HG02610 (cell line): ENCODE results near the gene DENR.
"Not testable (repeated sequence)": the region's sequence is repeated elsewhere in the genome, so short reads cannot be mapped to it uniquely, and the experiment has no call there.

Experiments used
- ATAC-seq: cut with Tn5 transposase; IDR thresholded peaks from one replicate; pipeline ENCODE4 v1.9.1; 2021; ENCODE audit warnings: mild to moderate bottlenecking, moderate library complexity; ENCODE audit not compliant: unreplicated experiment

Gene DENR

DNA sequence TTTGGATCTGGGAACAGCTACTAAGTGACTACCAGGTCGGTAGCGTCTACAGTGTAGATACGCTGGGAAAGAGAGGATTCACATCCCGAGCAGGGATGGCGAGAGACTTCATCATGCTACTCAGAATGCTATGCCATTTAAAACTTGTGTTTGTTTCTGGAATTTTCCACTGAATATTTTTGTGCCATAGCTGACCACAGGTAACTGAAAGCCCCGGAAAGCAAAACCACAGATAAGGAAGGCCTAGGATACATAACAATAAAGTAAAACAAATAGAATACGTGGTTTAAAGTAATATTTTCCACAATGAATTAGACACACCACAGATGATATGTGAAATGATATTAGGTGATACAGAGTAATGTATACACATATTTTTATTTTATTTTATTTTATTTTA, 14.1 kb upstream of the DENR start:
- no peak for ATAC-seq

DNA sequence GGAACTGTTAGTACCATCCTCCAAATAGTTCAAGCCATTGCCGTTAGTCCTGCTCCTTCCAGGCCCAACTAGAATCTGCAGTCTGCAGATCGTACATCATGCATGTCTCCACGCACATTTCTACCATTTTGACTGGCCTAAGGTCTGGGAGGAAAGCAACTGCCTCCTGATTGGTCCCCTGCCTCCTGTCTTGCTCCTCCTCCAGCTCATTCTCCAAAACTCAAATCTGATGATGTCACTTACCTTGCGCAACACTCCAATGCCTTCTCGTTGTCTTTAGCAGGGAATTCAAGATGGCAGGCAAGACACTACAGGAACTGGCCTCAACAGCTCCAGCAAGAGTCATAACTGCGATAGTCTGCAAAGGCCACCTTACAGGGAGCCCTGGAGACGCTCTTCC, 12.3 kb upstream of the DENR start:
- ATAC-seq: no peak

DNA sequence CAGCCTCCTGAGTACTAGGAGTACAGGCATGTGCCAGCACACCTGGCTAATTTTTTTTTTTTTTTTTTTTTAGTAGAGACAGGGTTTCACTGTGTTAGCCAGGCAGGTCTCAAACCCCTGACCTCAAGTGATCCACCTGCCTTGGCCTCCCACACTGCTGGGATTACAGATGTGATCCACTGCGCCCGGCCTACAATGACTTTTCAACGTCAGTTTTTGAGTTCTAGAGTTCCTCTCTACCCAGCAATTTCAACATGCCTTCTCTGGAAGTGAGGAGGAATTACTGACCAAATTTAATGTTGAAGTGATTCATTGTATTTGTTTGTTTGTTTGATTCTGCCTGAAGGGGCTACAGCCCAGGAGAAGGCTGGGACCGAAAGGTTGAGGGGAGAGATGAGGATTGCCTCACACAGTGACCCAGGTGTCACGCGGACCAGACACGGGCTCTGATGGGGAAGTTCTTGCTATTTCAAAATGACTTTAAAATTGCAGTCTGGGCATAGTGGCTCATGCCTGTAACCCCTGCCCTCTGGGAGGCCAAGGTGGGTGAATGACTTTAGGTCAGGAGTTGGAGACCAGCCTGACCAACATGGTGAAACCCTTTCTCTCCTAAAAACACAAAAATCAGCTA, 8.6 kb upstream of the DENR start:
- no peak for ATAC-seq

DNA sequence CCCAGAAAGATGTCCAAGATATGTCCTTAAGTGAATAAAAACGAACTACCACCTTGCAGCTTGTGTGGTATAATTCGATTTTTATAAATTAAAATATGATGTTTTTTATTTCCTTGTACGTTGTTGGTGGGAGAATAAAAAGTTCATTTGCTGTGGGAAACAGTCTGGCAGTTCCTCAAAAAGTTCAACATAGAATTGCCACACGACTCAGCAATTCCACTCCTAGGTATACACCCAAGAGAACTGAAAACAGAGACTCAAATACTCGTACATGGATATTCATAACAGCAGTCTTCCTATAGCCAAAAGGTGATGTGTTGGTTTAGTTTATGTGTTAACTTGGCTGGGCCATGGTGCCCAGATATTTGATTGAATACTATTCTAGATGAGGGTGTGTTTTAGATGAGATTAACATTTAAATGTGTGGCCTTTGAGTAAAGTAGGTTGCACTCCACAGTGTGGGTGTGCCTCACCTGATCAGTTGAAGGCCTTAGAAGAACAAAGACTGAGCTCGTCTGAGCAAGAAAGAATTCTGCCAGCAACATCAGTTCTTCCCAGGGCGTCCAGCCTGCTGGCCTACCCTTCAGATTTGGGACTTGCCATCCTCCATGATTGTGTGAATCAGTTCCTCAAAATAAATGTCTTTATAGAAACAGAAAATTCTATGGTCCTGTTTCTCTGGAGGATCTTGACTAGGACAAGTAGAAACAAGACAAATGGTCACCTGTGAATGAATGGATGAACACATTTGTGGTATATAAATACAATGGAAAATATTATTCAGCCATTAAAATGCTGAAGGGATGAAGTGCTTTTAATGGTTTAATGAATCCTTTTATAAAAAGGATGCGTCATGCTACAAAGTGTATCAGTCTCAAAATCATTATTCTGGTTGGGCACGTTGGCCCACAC, 5.1 kb upstream of the DENR start:
- ATAC-seq: no peak

DNA sequence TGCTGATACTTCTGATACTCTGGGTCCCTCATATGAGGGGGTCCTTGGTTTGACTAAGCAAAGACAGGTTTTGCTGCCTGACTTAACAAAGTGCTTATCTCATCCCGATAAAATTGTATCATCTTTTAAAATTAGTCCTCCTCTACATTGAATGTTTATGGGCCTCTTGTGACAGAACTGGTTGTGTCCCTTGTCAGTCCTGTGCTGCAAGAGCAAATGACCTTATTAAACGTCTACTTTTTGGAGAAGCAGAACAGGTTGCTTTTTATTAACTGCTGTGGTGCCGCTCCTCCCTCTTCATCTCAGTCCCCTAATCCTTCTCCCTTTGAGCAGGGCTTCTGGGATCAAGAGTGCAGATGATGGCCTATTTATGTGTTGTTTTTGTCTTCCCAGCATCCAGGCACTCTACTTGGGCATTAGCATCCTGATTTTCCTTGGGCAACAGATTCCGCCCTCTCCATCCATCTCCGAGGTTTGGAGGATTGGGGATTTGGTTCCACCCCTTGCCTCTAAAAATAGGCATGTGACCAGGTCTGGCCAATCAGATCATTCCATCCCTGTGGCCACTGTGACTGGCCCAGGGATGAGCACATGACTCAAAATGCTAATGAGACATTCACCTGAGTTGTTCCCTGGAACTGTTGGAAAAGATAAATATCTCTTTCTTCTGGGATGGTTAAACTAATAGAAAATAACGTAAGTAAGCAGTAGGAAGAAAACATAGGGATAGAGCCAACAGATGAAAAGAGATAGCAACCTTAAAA, 2.9 kb upstream of the DENR start:
- no peak for ATAC-seq

DNA sequence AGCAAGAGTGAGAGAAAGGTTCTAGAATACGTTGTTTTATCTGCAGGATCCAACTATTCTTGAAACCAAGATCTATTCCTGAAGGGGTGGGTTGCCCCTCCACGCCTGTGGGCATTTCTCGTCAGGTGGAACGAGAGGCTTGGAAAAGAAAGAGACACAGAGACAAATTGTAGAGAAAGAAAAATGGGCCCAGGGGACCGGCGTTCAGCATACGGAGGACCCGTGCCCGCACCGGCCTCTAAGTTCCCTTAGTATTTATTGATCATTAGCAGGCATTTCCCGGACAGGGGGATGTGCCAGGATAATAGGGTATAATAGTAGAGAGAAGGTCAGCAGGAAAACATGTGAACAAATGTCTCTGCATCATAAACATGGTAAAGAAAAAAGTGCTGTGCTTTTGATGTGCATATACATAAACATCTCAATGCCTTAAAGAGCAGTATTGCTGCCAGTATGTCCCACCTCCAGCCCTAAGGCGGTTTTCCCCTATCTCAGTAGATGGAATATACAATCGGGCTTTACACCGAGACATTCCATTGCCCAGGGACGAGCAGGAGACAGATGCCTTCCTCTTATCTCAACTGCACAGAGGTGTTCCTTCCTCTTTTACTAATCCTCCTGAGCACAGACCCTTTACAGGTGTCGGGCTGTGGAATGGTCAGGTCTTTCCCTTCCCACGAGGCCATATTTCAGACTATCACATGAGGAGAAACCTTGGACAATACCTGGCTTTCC, 1.7 kb upstream of the DENR start:
- ATAC-seq: not testable (repeated sequence)

DNA sequence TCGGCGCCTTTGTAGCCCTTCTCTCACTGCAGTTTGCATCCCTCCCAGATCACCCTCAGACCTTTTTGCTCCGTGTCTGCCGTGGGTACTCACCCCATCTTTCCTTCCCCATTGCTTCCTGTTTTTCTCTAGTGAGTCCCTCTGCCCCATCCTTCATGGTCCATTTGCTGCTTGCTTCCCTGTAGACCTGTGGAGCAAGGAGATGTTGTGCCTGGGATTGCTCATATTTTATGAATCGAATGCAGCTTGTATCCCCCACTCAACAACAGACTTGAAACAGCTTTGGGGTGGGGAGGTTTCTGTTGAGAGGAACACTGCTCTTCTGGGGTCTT, 661 bp downstream of the DENR start:
- ATAC-seq: no peak

DNA sequence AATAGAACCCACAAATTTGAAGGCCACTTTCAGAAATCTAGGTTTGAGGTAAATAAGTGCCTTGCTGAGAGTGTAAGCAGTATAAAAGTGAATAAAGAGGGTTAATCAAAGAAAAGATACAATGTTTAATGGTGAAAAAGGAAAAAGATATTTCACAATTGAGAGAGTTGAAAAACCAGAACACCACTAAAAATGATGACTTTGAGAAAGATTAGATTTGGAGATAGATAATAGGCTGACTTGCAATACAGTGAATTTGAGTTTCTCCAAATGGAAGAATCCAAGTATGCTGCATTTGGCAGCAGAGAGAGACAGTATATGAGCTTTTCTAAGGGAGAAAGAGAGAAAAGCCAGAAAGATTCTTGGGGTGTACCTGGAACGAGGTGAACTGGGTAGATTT, 2.2 kb downstream of the DENR start:
- ATAC-seq: no peak

DNA sequence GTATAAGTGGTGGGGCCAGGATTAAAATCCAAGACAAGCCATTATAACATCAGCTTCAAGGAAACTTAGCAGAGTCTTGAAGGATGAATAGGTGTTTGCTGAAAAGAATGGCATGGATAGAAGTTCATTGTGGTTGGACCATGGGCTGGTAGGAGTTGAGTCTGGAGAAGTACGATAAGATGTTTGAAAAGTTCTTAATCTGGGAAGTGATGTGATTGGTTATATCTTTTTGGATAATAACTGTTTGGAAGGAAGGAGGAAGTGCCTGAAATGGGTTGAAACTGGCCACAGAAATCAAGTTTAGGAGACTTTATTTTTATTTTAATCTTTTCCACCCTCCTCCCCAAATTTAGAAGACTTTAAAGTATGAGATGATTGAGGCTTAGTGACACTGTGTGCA, 4.9 kb downstream of the DENR start:
- ATAC-seq: no peak

DNA sequence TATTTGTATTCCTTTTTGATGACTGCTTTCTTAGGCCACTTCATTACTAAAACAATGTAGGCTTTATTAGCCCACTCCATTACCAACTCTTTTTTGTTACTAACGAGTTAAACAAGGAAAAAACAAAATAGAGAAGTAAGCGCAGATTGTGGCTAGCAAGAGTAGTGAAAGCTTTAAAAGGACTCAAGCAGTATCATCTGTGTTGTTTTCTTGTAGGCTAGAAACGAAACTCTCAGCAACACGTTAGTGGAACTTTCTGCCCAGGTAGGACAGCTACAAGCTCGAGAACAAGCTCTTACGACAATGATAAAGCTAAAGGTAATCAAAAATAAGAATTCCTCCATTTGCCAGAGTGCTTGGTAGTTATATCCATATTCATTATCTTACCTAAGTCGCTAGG, 32.9 kb downstream of the DENR start:
- no peak for ATAC-seq

DNA sequence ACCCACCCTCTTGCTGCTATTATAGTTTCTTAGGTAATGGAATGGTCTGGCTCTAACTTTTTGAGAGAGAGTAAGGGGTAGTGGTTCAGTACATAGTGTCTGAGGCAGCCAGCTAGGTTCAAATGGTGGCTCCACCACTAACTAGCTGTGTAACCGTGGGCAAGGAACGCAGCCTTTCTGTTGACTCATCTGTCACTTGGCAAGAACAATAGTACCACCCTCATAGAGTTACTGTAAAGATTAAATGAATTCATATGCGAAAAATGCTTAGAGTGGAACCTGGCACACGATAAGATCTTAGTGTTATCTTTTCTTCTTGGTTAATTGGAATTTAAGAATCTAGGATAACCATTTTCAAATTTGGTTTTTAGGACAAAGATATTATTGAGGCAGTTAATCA, 35.8 kb downstream of the DENR start:
- ATAC-seq: no peak

DNA sequence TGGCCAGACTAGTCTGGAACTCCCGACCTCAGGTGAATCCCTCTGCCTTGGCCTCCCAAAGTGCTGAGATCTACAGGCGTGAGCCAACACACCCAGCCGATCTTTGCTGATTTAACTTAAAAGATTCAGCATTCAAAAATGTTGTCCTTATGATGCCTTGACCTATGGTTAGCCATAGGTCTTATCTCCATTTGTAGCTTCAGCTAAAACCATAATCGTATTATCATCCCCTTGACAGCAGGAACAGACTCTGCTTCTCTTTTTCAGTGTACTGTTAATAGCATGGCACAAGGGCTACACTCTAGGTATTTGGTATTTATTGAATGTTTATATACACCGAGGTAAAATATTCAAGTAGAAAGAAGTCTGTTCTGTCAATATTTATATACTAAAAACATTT, 37.0 kb downstream of the DENR start:
- ATAC-seq: no peak

DNA sequence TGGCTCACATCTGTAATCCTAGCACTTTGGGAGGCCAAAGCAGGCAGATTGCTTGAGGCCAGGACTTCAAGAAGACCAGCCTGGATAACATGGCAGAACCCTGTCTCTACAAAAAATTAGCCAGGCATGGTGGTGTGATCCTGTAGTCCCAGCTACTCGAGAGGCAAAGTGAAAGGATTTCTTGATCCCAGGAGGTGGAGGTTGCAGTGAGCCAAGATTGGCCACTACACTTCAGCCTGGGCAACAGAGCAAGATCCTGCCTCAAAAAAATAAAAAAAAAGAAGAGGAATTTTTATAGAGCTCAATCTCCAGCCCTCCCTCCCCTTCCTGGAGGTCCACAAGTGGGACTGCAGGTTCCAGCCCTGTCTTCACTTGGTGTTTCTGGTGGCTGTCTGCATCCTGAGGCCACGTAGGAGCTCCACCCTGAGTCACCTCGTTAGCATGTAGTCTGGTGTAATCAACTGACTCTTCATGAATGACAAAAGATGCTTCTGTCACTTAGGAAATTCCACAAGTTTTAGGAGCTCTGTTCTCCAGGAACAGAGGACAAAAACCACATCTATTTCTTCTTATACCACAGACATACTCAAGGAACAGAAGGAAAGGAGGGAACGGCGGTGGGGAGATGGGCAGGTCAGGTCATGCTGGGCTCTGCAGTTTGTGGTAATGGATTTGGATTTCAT, 37.9 kb downstream of the DENR start:
- no peak for ATAC-seq

DNA sequence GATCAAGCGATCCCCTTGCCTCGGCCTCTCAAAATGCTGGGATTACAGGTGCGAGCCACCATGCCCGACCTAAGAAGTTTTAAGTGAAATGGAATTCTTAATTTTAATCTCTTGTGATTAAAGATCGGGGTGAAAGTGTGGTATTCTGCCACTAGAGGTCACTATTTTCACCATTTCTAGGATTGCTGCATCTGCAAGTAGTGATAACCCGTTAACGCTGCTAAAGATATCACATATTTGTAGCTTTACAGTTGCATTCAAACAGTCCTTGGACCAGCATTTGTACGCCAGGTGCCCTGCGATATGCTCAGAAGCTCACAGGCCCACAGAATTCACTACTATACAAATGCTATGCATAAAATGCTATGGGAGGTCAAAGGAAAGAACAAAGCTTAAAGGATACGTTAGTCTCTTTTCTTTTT, 41.1 kb downstream of the DENR start:
- ATAC-seq: no peak

DNA sequence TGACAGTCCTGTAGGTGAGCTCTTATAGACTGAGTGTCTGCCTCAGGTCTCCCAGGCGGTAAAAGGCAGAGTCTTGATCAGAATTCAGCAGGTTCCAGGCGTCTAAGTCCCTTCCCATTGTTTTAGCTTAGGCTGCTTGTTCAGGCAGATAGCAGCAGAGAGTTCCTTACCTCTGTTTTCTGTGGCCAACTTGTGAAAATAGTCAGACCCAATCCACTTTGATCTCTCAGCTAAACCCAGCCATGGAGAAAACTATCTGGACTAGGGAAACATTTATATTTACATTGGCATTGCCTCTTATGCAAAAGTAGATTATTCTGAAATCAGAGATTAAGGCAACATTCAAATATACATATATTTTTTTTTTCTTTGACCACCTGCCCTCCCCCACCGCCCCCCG, 43.2 kb downstream of the DENR start:
- no peak for ATAC-seq

DNA sequence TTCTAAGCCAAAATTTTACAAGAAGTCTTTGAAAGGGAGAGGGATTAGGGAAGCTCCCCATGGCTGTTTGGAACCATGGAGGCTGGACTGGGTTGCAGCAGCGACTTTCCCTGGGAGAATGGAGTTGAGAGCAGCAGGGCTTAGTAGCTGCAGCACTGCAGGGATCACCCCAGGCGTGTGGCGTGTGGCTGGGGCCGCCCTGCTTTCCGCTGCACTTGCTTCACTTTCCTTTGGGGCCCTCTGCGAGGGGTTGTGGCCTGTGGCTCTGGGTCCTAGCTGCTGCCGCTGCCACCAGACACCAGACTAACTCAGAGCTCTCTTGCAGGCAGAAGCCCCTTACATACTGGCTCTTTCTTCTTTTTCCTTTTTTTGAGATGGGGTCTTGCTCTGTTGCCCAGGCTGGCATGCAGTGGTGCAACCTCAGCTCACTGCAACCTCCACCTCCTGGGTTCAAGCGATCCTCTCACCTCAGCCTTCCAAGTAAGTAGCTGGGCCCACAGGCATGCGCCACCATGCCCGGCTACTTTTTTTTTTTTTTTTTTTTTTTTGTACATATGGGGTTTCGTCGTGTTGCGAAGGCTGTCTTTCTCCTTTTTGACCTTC, 47.1 kb downstream of the DENR start:
- no peak for ATAC-seq

DNA sequence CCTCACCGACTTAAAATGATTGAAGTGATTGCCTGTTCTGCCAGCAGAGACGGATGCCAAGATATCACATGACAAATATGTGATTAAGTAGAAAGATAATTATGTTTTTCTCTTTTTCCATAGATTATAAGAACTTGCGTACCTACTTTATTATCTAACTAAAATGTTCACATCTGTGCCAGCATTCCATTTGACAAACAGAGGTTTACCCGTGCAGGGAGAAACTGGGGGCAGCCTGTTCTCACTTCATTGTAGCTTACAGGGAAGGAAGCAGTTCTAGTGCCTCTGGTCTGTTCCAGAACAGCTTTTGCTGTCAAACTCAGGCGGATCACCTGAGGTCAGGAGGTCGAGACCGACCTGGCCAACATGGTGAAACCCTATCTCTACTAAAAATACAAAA, 51.3 kb downstream of the DENR start:
- no peak for ATAC-seq

DNA sequence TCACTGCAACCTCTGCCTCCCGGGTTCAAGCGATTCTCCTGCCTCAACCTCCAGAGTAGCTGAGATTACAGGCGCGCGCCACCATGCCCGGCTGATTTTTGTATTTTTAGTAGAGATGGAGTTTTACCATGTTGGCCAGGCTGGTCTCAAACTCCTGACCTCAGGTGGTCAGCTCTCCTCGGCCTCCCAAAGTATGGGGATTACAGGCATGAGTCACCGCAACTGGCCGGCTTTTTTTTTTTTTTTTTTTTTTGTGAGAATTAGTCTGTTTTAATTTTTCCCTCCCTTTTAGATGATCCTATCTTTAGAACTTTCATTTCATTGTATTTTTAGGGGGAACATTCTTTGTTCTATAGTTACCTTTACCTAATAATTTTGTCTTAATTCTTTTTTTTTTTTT, 52.3 kb downstream of the DENR start:
- ATAC-seq: not testable (repeated sequence)

DNA sequence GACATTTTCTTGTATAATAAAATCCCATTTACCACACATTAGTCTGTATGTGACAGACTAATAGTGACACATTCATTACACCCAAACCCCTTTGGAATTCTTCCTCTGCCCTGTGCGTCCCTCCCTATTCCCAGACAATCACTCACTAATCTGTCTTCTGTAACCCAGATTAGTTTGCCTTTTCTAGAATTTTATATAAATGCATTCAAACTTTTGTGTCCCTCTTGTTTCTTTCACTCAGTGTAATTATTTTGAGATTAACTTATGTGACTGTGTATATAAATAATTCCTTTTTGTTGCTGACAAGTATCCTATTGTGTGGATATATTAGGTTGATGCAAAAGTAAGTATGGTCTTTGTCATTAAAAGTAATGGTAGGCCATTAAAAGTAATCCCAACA, 55.0 kb downstream of the DENR start:
- ATAC-seq: no peak

DNA sequence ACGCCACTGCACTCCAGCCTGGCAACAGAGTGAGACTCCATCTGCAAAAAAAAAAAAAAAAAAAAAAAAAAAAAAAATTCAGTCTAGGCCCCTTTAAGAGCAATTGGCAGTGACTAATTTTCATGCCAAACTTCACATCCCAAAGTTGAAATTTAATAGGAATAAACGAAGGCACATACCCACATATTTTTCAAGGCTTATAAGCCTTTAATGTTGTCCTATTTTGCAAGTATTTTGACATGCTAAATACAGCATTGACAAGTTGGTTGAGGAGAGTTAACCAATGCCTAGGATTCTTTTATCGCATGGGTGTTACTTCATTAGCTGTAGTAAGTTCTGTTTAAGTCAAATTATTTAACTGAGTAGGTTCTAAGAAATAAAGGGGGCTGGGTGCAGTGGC, 59.2 kb downstream of the DENR start:
- ATAC-seq: no peak
